ENCODE measurements around the gene CC2D2B. TPM values are rescaled to one million over a fixed set of nuclear protein-coding genes. Genes with fewer than 3 reads are reported as not detected.

Gene CC2D2B
- total RNA-seq, 3 donors from 2014 or later (not counting 1 experiment from before 2014, with no cell fraction given) = 0.14 to 0.68 TPM; not detected in 1

GRCh38 chr10:96014473-96015102 is 106.8 kb downstream of the CC2D2B start:
- no peak overlapping the region for H3K4me3 Mint-ChIP-seq
- intact Hi-C loops (cut with micrococcal nuclease) = loop anchor here (5.0 kb wide), 1 partner anchor 278 kb away; no protein-coding TSS in a partner anchor
- H3K27ac Mint-ChIP-seq = no peak overlapping the region
- ATAC-seq (no peak), DNase-seq (no peak)
- H3K9me3 Mint-ChIP-seq = no peaks in the 10 kb centered on the region
- no peak overlapping the region for H3K27ac ChIP-seq (ENCODE audit: low read length)
- no peaks in the 10 kb centered on the region for H3K4me1 ChIP-seq (ENCODE audit: control insufficient read depth, insufficient read depth, low read length)
- 94% methylated on average over 2 of the region's 2 CpGs for WGBS (ENCODE audit: insufficient coverage)
- H3K9me3 ChIP-seq (ENCODE audit: control insufficient read depth, insufficient read depth, low read length) = no peaks in the 10 kb centered on the region
- no peak for TF ChIP-seq CTCF (IDR thresholded peaks at IDR 0.05)
- H3K27me3 ChIP-seq (ENCODE audit: control insufficient read depth, insufficient read depth, low read length) = no peaks in the 10 kb centered on the region
- H3K27me3 Mint-ChIP-seq (ENCODE audit: low read depth in 2 of 2) = peaks cover 0 to 6% of the 10 kb centered on the region in 2 donors
- H3K4me1 Mint-ChIP-seq = peaks cover 6% of the 10 kb centered on the region in 2 donors
- H3K36me3 Mint-ChIP-seq = no peaks in the 10 kb centered on the region
- no peak overlapping the region for H3K4me3 ChIP-seq (ENCODE audit: low read length)
- H3K36me3 ChIP-seq (ENCODE audit: control insufficient read depth, insufficient read depth, low read length) = no peaks in the 10 kb centered on the region

- WGBS (ENCODE audit: insufficient coverage) = 30% methylated on average over 4 of the region's 5 CpGs
- intact Hi-C loops (cut with micrococcal nuclease) = loop anchor here (2.0 to 5.0 kb wide), 2 partner anchors 275 to 324 kb away; no protein-coding TSS in a partner anchor
Observed at GRCh38 chr10:96017191-96017687, 109.5 kb downstream of the CC2D2B start.

GRCh38 chr10:96021332-96021731 is 113.6 kb downstream of the CC2D2B start:
- Mint-ChIP-seq H3K27me3 (ENCODE audit: low read depth in 2 of 2) (no peaks in the 10 kb centered on the region), H3K4me1 (peaks cover 6% of the 10 kb centered on the region in 2 donors), H3K4me3 (no peak overlapping the region), H3K9me3 (no peaks in the 10 kb centered on the region), H3K36me3 (no peaks in the 10 kb centered on the region), H3K27ac (no peak overlapping the region)
- no peaks in the 10 kb centered on the region for H3K4me1 ChIP-seq (ENCODE audit: control insufficient read depth, insufficient read depth, low read length)
- ATAC-seq (no peak), DNase-seq (no peak)
- H3K36me3 ChIP-seq (ENCODE audit: control insufficient read depth, insufficient read depth, low read length) = no peaks in the 10 kb centered on the region
- H3K27ac ChIP-seq (ENCODE audit: low read length) = no peak overlapping the region
- TF ChIP-seq CTCF (IDR thresholded peaks at IDR 0.05) = no peak
- no peaks in the 10 kb centered on the region for H3K27me3 ChIP-seq (ENCODE audit: control insufficient read depth, insufficient read depth, low read length)
- intact Hi-C loops (cut with micrococcal nuclease) = no loop called here
- H3K4me3 ChIP-seq (ENCODE audit: low read length) = no peak overlapping the region
- H3K9me3 ChIP-seq (ENCODE audit: control insufficient read depth, insufficient read depth, low read length) = no peaks in the 10 kb centered on the region
- WGBS (ENCODE audit: insufficient coverage) = 88% methylated on average over 1 of the region's 1 CpG

More at GRCh38 chr10:96017191-96017687, 109.5 kb downstream of the CC2D2B start:
- Mint-ChIP-seq H3K27ac (no peak overlapping the region), H3K36me3 (no peaks in the 10 kb centered on the region), H3K9me3 (no peaks in the 10 kb centered on the region), H3K4me1 (peaks cover 6% of the 10 kb centered on the region in 2 donors), H3K27me3 (ENCODE audit: low read depth in 2 of 2) (no peaks in the 10 kb centered on the region), H3K4me3 (no peak overlapping the region)
- no peak overlapping the region for H3K27ac ChIP-seq (ENCODE audit: low read length)
- ATAC-seq (peak; percentile 81 to 87 (median 84)), DNase-seq (peak in 1 of 2 donors; percentile 76)
- no peak overlapping the region for H3K4me3 ChIP-seq (ENCODE audit: low read length)
- no peaks in the 10 kb centered on the region for H3K36me3 ChIP-seq (ENCODE audit: control insufficient read depth, insufficient read depth, low read length)
- H3K4me1 ChIP-seq (ENCODE audit: control insufficient read depth, insufficient read depth, low read length) = no peaks in the 10 kb centered on the region
- no peaks in the 10 kb centered on the region for H3K9me3 ChIP-seq (ENCODE audit: control insufficient read depth, insufficient read depth, low read length)
- peak; percentile 73 for TF ChIP-seq CTCF (IDR thresholded peaks at IDR 0.05)
- no peaks in the 10 kb centered on the region for H3K27me3 ChIP-seq (ENCODE audit: control insufficient read depth, insufficient read depth, low read length)

Data from natural killer cell (primary cell).